HG03066 (cell line): ENCODE measurements around the gene PARP8.
A peak's percentile ranks its signal among the peaks of the same experiment; 100 is the strongest.

Source experiments
- ATAC-seq: cut with Tn5 transposase; IDR thresholded peaks from one replicate; pipeline ENCODE4 v1.9.1; 2021; ENCODE audit warnings: low read depth; ENCODE audit not compliant: unreplicated experiment

Gene PARP8

DNA sequence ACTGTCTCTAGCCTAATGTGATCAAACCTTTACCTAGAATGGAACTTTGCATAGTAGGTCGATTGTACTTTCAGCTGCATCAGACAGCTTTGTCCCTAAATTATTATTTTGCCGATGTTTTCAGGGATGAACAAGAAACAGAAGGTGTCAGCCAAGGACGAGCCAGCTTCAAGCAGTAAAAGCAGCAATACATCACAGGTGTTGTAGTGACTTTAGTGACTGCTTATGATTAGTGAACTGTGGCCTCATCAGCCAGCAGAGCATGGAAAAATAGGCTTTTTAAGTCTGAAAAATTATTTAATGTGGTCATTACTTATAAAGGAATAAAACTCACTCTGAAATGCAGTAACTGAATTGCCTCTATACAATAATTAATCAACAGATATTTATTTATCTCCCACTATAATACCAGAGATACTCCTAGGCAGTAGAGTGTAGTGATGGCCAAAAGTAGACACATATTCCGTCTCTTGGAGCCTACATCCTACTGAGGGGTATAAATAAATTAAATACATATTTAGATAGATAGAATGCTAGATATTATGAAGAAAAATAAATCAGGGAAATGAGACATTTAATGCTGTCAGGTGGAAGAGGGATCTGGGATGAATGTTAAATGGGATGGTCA lies 166.3 kb downstream of the PARP8 start:
- ATAC-seq = no peak

DNA sequence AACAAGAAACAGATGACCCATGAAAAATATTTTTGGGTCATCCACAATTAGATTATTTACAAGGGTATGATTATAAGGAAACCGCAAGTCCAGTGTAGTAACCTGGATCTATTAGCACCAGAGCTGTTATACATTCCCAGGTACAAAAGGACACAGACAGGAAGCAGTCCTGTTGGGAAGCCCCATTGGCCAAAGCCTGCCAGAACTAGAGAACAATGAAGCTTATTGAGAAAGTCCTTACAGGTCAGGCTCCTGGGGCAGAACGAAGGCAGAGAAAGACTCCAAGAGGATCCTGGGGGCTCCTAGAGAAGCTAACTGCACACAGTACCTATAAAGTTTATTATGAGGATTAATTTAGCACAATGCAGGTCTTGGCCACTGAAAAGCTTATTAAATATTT lies 169.9 kb downstream of the PARP8 start:
- ATAC-seq = no peak

DNA sequence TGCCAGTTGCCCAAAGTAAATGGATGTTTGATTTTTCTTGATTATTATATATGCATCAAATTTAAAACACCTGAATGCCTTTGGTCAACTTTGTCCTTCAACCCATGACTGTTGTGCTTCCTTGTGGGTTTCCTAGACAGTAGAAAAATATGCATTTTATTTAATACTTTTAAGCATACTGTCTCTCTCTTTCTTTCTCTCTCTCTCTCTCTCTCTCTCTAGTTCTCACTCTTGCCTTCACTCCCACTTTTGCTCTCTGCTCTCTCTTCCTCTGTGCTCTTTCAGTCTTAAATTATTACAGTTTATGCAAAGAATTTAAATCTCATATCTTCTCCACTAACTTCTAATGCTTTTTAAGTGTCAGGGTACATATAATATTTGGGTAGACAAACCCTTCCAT lies 173.0 kb downstream of the PARP8 start:
- ATAC-seq = no peak

DNA sequence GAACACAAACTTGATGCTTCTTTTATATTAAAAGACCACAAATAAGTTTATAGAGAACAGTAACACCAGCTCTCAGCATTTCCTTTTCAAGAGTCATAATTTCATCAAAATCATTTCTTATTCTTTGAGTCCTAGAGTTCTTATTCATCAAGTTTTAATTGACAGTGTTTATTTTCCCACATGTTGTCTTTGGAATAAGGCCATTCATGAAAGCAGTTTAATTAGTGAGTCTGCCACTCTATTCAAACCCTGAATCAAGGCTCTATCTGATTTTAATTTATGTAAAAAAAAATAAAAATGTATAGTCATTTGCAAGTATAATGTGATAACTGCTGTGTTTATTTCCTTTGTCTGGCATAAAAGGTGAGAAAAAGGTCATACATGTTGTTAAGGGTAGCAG lies 176.7 kb downstream of the PARP8 start:
- ATAC-seq = no peak

DNA sequence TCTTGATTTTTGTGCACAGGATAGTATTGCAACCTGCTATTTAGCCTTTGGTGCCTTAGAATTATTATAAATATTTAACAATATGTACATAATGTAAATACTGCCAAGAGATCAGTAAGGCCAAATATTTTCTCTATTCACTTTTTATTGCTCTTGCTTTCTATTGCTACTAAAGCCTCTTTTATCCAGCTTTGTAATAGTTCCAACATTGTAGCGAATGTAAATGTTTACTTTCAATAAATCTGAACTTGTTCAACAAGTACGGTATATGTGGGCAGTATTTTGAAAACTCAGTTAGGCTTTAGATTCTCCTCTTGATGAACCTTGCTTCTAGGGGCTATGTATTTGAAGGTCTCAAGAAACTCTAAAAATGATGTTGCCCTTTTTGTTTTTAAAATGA lies 179.8 kb downstream of the PARP8 start:
- ATAC-seq = no peak

DNA sequence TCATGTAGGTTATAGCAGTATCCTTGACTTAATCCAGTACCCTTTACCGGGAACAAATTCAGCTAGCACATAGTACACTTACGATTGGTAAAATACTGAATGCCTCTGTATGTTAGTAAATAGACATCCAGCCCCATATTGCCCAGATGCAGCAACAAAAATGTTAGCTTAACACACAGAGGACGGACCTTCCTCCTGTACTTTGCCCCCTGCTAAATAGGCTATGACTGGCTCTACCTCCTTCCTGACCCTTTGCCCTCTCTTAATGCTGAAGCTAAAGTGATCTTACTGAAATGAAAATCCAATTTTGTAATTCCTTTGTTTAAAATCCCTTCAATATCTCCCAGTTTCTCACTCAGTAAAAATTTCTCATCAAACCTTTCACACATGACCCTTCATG lies 183.1 kb downstream of the PARP8 start:
- no peak for ATAC-seq

DNA sequence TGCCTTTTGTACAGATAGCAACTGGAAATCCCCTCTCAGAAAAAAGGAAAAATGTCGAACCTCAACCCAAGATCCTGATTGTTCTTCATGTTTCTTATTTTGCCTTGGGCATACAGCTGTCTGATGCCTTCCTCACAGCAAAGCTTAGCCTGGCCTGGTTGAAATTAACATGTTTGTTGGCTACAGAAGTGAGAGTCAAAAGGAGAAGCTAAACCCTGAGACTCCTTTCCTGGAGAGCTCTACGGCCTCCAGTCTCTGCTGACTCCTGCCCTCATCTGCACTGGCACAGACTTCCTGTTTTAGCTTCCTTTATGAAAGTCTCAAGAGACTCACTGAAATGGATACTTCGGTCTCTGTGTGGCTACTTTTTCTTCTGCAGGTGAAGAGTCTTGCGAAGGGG lies 186.7 kb downstream of the PARP8 start:
- peak; percentile 73 for ATAC-seq

DNA sequence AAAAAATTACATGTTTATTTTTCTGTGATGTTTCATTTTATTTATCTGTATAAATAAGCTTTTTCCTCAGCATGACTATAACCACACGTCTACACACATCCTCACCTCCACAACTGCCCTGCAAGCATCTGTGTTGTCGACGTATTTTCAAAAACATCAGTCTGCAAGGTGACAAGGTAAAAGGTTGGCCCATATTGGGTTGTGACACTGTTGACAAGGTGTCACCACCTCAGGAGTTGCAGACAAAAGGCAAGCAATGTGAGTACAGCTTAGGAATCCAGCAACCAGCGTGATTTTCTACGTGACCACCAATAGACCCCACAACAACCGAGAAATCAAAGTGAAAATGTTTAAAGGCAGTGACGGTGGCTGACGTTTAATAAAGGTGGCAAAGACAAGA lies 187.6 kb downstream of the PARP8 start:
- no peak for ATAC-seq

DNA sequence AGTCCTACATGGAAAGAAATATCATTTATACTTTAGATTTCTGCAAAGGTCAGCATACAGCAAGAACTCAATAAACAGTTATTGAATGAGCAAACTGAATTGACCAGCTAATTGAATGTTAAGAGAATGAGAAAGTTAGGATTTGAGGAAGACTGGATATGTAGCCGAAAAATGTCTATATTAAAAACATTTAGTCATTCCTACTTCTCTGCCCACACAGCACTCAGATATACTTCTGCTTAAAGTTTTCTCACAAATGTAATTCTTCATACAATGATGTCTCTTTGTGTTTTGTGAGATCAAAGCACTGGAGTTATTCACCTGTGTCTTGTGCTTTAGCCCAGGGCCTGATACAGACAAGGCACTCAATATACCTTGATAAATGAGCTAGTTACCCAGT lies 188.6 kb downstream of the PARP8 start:
- no peak for ATAC-seq

DNA sequence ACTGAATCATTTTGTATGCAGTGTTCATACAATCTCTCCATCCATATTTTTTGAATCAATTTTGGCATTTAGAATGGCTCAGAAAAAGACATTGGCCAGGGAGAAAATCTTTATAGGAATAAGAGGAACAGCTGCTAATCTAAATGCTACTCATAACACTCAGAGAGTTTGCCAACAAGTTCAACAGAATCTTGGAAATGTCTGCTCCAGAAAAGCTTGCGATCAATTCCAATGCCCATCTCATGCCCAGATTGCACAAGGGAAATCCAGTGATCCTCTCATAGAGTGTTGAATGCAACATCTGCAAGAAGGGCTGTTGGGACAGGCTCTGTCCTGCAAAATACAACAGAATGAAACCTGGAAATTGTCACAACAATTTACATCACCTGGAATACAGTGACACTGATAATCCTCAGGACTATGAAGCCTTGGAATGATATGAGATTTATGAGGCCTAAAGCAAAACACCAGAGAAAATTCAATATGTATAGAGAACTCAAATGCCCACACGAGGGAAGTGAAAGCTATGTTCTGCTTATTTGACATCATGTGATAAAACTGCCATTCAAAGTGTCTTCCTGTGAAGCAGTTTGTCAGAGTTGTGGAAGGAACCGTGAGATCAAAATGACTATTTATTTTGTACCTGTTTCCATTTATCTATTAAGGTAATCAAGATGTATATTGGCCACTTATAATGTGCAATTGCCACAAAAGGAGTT lies 190.1 kb downstream of the PARP8 start:
- peak; percentile 72 for ATAC-seq

DNA sequence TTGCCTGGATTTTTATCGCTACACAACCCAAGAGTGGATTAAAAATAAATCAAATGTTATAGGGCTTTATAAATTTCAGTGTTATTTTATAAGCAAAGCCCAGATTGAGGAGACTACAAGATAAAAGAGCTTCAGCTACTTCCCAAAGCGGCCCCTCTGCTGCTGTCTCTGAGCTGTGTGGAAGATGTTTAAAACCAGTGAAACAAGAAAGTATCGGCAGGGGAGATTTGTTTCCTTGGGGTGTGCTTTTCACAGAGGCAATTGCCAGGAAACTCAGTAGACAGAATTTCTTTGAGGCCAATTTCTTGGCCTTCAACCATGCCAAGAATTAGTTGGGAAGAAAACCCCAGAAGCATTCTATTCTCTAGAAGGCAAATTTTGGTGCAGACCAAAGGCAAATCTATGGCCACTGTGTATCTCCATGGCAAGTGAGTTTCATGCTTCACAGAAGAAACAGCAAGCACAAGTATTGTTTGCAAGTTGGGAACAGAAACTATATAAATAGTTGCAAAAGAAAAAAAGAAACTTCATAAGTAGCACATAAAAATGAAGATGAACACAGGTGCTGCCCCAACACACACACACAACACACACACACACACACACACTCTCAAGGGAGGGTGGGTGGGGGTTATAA lies 197.2 kb downstream of the PARP8 start:
- ATAC-seq = no peak

DNA sequence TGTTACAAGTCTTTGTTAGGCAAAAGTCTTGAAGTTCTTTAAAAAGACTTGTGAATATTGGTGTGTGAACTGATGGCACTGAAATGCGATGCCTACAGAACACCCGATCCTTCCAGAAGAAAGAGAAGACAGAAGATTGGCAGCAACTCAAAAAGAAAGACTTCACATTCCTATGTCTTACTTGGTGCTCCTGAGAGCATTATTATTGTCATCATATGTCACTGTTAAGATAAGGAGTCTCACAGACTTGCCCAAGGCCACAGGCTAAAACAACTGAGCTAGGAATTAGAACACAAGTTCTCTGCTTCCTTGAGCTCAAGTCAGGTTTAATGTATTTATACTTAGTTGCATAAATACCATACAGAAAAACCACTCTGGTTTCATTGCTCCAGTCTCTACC lies 198.0 kb downstream of the PARP8 start:
- ATAC-seq = no peak

DNA sequence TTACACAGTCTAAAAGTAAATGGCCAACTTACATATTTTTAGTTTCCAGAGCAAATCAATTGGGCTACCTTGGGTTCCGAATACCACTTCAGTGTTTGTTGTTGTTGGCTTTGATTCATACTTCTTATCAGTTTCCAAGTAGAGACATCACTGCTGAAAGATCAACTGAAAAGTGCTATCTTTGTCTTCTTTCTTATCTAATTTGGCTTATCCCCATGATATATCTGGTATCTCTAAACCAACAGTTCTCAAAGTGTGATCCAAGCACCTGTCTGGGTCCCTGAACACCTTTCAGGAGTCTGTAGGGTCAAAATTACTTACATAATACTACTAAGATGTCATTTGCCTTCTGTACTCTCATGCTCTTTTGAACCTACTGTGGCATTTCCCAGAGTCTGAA lies 200.0 kb downstream of the PARP8 start:
- no peak for ATAC-seq

DNA sequence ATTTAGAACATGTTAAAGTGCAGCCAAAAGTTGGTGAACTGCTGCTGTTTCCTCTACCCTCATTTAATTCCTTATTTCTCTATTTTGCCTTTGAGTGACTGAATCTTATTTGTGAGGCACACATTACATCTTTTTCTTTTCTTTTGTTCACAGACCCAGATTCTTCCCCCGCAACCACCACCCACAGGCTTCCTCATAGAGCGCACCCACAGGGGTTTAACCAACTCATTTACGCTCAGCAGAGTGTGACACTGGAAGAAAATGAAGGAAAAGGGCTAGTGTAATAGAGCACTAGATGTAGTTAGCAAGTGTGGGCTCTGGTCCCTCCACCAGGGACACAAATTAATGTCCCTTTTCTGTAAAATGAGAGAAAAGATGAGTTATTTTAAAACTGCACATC lies 200.7 kb downstream of the PARP8 start:
- no peak for ATAC-seq

DNA sequence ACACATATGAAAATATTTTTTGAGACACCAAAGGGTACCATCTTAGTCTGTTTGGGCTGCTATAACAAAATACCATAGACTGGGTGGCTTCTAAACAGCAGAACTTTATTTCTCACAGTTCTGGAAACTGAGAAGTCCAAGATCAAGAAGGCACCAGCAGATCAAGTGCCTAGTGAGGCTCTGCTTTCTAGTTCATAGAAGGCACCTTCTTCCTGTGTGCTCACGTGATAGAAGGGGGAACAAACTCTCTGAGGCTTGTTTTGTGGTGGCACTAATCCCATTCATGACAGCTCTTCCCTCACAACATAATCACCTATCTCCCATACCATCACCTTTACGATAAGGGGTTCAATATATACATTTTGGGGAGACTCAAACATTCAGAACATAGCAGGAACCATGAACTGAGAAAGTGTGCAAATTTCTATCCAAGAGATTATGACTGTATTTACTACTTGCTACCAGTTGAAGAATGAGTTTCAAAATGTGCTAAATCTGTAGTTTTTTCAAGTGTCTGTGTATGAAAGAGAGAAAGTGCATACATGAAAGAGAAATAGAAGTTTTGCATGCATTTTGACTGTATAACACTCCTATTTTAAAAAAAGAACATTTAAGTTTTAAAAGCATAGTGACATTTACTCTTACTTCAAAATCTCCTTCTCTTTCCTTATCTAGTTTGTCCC lies 207.3 kb downstream of the PARP8 start:
- no peak for ATAC-seq

DNA sequence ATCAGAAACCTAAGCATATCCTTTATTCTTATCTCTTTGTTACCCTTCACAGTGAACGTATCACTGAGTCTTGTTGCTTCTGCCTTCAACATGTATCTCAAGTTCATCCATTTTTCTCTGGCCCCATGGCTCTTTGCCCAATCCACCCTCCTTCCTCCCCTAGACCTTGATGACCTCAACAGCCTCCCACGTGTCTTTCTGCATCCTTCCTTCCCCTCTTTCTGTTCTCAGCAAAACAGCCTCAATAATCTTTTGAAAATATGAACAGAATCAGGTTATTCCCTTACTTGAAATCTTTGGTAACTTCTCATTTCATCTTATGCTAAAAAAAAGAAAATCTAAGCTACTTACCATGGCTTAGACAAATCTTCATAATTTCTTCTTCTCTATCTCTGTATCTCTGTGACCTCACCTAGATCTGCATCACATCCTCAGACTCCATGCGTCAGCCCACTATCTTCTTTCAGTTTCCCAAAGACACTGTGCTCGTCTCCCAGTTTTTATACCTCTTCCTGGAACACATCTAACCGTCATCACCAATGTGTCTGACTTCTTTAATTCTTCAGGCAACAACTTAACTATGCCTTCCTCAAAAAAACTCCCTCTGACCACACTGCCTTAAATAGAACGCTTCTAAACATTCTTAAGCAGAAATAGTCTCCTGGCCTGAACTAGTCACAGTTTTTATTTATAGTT lies 208.0 kb downstream of the PARP8 start:
- ATAC-seq = no peak

DNA sequence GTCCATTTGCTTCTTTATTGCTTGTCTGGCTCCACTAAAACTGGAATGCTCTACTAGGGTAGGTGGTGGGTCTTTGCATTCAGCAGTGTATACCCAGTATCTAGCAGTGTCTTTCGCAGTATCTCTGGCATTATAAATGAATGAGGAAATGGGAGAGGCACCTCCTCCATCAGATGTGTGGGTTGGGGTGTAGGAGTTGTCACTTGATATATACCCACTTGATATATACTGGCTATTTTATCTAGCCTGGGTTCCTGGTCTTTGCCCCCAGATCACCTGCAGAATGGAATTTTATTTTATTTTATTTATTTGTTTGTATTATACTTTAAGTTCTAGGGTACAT lies 208.5 kb downstream of the PARP8 start:
- ATAC-seq = no peak

DNA sequence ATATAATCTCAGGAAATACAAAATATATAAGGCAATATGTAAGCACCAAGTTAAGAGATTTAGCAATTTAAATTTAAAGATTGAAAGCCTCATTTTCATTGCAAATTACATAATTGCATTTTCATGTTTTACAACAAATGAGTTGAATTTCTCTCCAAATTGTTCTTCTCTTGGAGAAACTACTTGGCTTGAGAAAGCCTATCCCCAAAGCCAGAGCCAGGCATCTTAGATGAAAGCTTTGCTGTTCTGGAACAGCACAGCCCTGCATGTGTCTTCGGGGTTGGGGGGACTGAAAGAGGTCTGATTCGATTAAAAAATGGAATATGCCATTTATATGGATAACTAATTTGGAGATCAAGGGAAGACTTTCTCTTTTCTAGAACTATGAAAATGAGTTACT lies 212.0 kb downstream of the PARP8 start:
- no peak for ATAC-seq

DNA sequence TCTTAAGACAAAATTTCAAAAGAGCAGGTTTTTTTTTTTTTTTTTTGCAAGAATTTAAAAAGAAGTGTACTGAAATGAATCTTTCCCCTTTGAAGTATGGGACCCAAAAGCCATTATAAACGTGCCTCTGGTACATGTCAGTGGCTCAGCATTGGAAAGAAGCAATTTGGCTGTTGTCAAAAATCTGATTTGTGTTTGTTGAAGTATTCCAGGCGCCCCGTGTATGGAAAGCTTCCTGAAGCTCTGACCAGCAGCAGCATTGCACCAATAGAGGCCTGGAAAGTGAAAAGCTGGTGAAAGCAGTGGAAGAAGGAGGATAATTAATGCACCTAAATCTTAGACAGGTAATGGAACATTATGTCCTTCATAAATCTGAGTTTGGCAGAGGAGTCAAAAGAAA lies 215.0 kb downstream of the PARP8 start:
- no peak for ATAC-seq

DNA sequence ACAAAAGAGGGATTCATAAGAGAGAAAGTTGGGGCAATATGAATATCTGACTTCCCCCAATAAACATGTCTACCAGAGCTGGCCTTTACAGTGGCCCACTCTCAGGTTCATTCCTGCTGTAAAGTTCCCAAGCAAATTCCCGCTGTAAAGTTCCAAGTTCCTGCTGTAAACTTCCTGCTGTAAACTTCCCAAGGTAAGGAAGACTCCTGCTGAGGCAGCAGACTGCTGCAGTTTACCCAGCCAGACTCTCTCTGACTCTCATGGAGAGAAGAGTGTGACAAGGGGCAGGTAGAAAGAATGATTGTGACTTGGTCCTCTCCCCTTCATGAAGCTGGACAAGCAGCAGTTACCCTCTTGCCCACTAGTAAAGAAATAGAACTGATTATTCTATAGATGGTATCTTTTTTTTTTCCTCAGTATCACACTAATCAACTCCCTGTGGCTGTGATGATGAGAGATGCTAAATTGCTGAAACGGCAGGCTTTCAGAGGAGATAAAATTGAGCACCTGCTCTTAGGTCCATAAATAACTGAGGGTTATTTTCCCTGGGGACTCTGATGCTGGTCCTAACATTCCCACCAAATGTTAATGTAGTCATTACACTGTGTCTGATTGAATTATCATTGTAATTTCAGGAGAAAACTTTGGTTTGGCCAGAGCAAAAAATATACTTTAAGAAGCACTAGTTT lies 220.4 kb downstream of the PARP8 start:
- no peak for ATAC-seq
